SK-N-SH (cell line): ENCODE measurements around the gene PCSK7. TPM values are rescaled to one million over a fixed set of nuclear protein-coding genes. Genes with fewer than 3 reads are reported as not detected.

Experiments used
- CTCF ChIA-PET: fragments of 300-600, 350-600 bp; formaldehyde crosslinking; extraction: SDS; loops from one replicate; lab custom pipeline; 2021; lab: Yijun Ruan, JAX
- POLR2A ChIA-PET: fragments of 350-600 bp; sonication (Branson Sonifier 250); formaldehyde crosslinking; extraction: SDS; loops from one replicate; lab custom pipeline; 2020; ENCODE audit warnings: antibody characterized with exemption, inconsistent platforms; lab: Yijun Ruan, JAX
- DNase-seq: peaks from one replicate; pipeline ENCODE4 v3.0.0; 2012
- H2AFZ ChIP-seq: fragments of 200-600 bp; sonication (generic); 2 replicates; pipeline ENCODE4 v1.8.1; 2016; ENCODE audit warnings: antibody characterized with exemption, mild to moderate bottlenecking, low read depth
- H3F3A ChIP-seq: fragments of 200-600 bp; sonication (generic); replicated peaks from 2 replicates; pipeline ENCODE3; 2016; ENCODE audit warnings: antibody characterized with exemption, mild to moderate bottlenecking; ENCODE audit not compliant: insufficient read depth
- H3K27ac ChIP-seq, 2 experiments: fragments of 200-500 bp in 1 of 2; fragments of 200-600 bp in 1 of 2; sonication (Bioruptor generic) in 1 of 2; sonication (generic), shearing (Covaris generic) in 1 of 2; 2 replicates each; pipeline versions ENCODE4 v1.5.1 to v1.6.1; 2014 to 2016; ENCODE audit warnings: low read depth in 2 of 2, inconsistent platforms in 1 of 2, low read length in 1 of 2, mild to moderate bottlenecking in 1 of 2, mixed read lengths in 1 of 2
- H3K27me3 ChIP-seq: fragments of 200-600 bp; sonication (generic), shearing (Covaris generic); 2 replicates; pipeline ENCODE4 v1.6.1; 2016; ENCODE audit warnings: mixed run types; ENCODE audit not compliant: insufficient read depth
- H3K36me3 ChIP-seq, 2 experiments: fragments of 200-500 bp in 1 of 2; fragments of 200-600 bp in 1 of 2; sonication (Bioruptor generic) in 1 of 2; sonication (generic) in 1 of 2; replicated peaks in 1 of 2; 2 replicates each; pipeline versions ENCODE3 to v1.5.1; 2014 to 2016; ENCODE audit warnings: low read length in 1 of 2, mild to moderate bottlenecking in 1 of 2; ENCODE audit not compliant: insufficient read depth in 2 of 2, control insufficient read depth in 1 of 2
- H3K4me1 ChIP-seq, 2 experiments: fragments of 200-500 bp in 1 of 2; fragments of 200-600 bp in 1 of 2; sonication (Bioruptor generic) in 1 of 2; sonication (generic), shearing (Covaris generic) in 1 of 2; 2 replicates each; pipeline versions ENCODE4 v1.5.1 to v1.6.1; 2014 to 2016; ENCODE audit warnings: low read depth in 1 of 2, low read length in 1 of 2, mixed run types in 1 of 2; ENCODE audit not compliant: insufficient read depth in 2 of 2, control insufficient read depth in 1 of 2
- H3K4me2 ChIP-seq: fragments of 200-600 bp; sonication (generic), shearing (Covaris generic); 2 replicates; pipeline ENCODE4 v1.6.1; 2017; ENCODE audit warnings: mixed run types
- H3K4me3 ChIP-seq, 2 experiments: fragments of 200-500 bp in 1 of 2; fragments of 200-600 bp in 1 of 2; sonication (Bioruptor generic) in 1 of 2; sonication (generic), shearing (Covaris generic) in 1 of 2; 2 replicates each; pipeline versions ENCODE4 v1.5.1 to v1.8.1; 2014 to 2016; ENCODE audit warnings: low read depth in 2 of 2, inconsistent platforms in 1 of 2, low read length in 1 of 2, mild to moderate bottlenecking in 1 of 2, mixed read lengths in 1 of 2, moderate library complexity in 1 of 2
- H3K79me2 ChIP-seq: fragments of 200-600 bp; sonication (generic); 2 replicates; pipeline ENCODE4 v1.8.1; 2017; ENCODE audit warnings: mild to moderate bottlenecking; ENCODE audit not compliant: insufficient read depth
- H3K9ac ChIP-seq: fragments of 200-600 bp; sonication (generic); 2 replicates; pipeline ENCODE4 v1.6.1; 2017; ENCODE audit warnings: mixed run types
- H3K9me2 ChIP-seq: fragments of 200-600 bp; sonication (generic); 2 replicates; pipeline ENCODE4 v1.6.1; 2017; ENCODE audit warnings: mixed run types
- H3K9me3 ChIP-seq: fragments of 200-600 bp; sonication (generic); 2 replicates; pipeline ENCODE4 v1.6.1; 2017; ENCODE audit warnings: mixed run types, mild to moderate bottlenecking, moderate library complexity
- H4K20me1 ChIP-seq: fragments of 200-600 bp; sonication (generic); 2 replicates; pipeline ENCODE4 v1.6.1; 2017; ENCODE audit warnings: mild to moderate bottlenecking, mixed run types; ENCODE audit not compliant: insufficient read depth
- CHD2 ChIP-seq: fragments of 150-350 bp; IDR thresholded peaks from 2 replicates; pipeline ENCODE4 v1.6.1; 2018; ENCODE audit warnings: low read length; ENCODE audit not compliant: partially characterized antibody
- CTCF ChIP-seq: fragments of 200-600 bp; sonication (generic); IDR thresholded peaks from 2 replicates; pipeline ENCODE4 v1.6.1; 2017; ENCODE audit warnings: antibody characterized with exemption, mild to moderate bottlenecking, moderate library complexity
- EP300 ChIP-seq, 2 experiments: IDR thresholded peaks; 2 replicates each; pipeline versions ENCODE4 v1.4.0 to v1.6.1; 2012; ENCODE audit warnings: borderline replicate concordance in 1 of 2, low read depth in 1 of 2, low read length in 1 of 2
- EZH2phosphoT487 ChIP-seq: fragments of 200-600 bp; sonication (generic); IDR thresholded peaks from 2 replicates; pipeline ENCODE4 v1.6.1; 2017; ENCODE audit warnings: low read depth, mixed run types, mild to moderate bottlenecking, antibody characterized with exemption, moderate library complexity, borderline replicate concordance
- FOXM1 ChIP-seq: IDR thresholded peaks from 2 replicates; pipeline ENCODE4 v1.4.0; 2012; ENCODE audit warnings: low read depth, mild to moderate bottlenecking
- GABPA ChIP-seq: IDR thresholded peaks from 2 replicates; pipeline ENCODE4 v1.4.0; 2012; ENCODE audit warnings: low read depth, mild to moderate bottlenecking
- MEF2A ChIP-seq: IDR thresholded peaks from 2 replicates; pipeline ENCODE4 v1.4.0; 2012; ENCODE audit warnings: low read depth, borderline replicate concordance
- RCOR1 ChIP-seq: fragments of 150-350 bp; IDR thresholded peaks from 2 replicates; pipeline ENCODE4 v1.6.1; 2017; ENCODE audit warnings: antibody characterized with exemption, low read length
- REST ChIP-seq: IDR thresholded peaks from 2 replicates; pipeline ENCODE4 v1.6.1; 2012; ENCODE audit warnings: mild to moderate bottlenecking, low read depth, low read length, moderate library complexity
- RXRA ChIP-seq: IDR thresholded peaks from 2 replicates; pipeline ENCODE4 v1.4.0; 2012; ENCODE audit warnings: low read depth, mild to moderate bottlenecking, borderline replicate concordance
- TCF12 ChIP-seq: IDR thresholded peaks from 2 replicates; pipeline ENCODE4 v1.4.0; 2012
- USF2 ChIP-seq: fragments of 150-350 bp; IDR thresholded peaks from 2 replicates; pipeline ENCODE4 v1.6.1; 2017; ENCODE audit warnings: antibody characterized with exemption, low read length, low read depth, borderline replicate concordance
- YY1 ChIP-seq: IDR thresholded peaks from 2 replicates; pipeline ENCODE4 v1.4.0; 2012; ENCODE audit warnings: low read depth, mild to moderate bottlenecking
- ZBTB33 ChIP-seq: IDR thresholded peaks from 2 replicates; pipeline ENCODE4 v1.4.0; 2012; ENCODE audit warnings: low read depth, borderline replicate concordance
- WGBS: methylation state at CpG from one replicate; pipeline ENCODE4 v1.1.6; 2017; ENCODE audit warnings: low lambda C conversion rate; 5-methylcytosine and 5-hydroxymethylcytosine counted together
- polyA plus RNA-seq, 3 experiments: library from polyadenylated mRNA; depleted of rRNA; stranded (reverse); fragments of >200 nt; gene quantifications; 2 replicates each; pipeline ENCODE4 v1.2.3, GENCODE V29; 2012

Gene PCSK7
- polyA plus RNA-seq, 1 of the 3 experiments (the other 2 are of a cell fraction), result 49.7 TPM

GRCh38 chr11:117219001-117219400, 12.9 kb downstream of the PCSK7 start:
- ChIA-PET POLR2A (no interaction called here), CTCF (interaction anchor here (0.7 to 1.6 kb wide), 3 partner anchors 8 to 476 kb away, joined by 3 to 5 read pairs (median 3); no protein-coding TSS in a partner anchor)
- DNase-seq, result no peak
- WGBS, result 100% methylated on average over 8 of the region's 9 CpGs
- peaks cover 6% of the 10 kb centered on the region for H3F3A ChIP-seq
- H3K27ac ChIP-seq, result no peak overlapping the region
- no peaks in the 10 kb centered on the region for H3K79me2 ChIP-seq
- H3K4me3 ChIP-seq, result no peak overlapping the region
- no peaks in the 10 kb centered on the region for H3K27me3 ChIP-seq
- H3K9ac ChIP-seq, result no peak overlapping the region
- H3K9me3 ChIP-seq, result no peaks in the 10 kb centered on the region
- H3K4me2 ChIP-seq, result no peak overlapping the region
- no peak overlapping the region for H2AFZ ChIP-seq
- H4K20me1 ChIP-seq, result no peaks in the 10 kb centered on the region
- peaks cover 26 to 59% of the 10 kb centered on the region in 2 experiments for H3K36me3 ChIP-seq
- H3K4me1 ChIP-seq, result peaks cover 2 to 11% of the 10 kb centered on the region in 2 experiments; a peak in 2 of 4 replicates
- no peak for TF ChIP-seq FOXM1
- no peak for TF ChIP-seq CTCF
- TF ChIP-seq ZBTB33, result no peak
- no peaks in the 10 kb centered on the region for H3K9me2 ChIP-seq

- ChIA-PET CTCF (interaction anchor here (1.3 to 1.6 kb wide), 2 partner anchors 8 to 476 kb away, joined by 3 to 5 read pairs; no protein-coding TSS in a partner anchor), POLR2A (no interaction called here)
- peaks cover 22 to 56% of the 10 kb centered on the region in 2 experiments for H3K36me3 ChIP-seq
- no peaks in the 10 kb centered on the region for H3K9me2 ChIP-seq
- H3K79me2 ChIP-seq, result no peaks in the 10 kb centered on the region
- no peak overlapping the region for H3K4me3 ChIP-seq
- H3K4me2 ChIP-seq, result no peak overlapping the region
- no peaks in the 10 kb centered on the region for H3K9me3 ChIP-seq
- DNase-seq, result no peak
- H3K27ac ChIP-seq, result no peak overlapping the region
- H4K20me1 ChIP-seq, result no peaks in the 10 kb centered on the region
- H2AFZ ChIP-seq, result no peak overlapping the region
- 93% methylated on average over 15 of the region's 15 CpGs for WGBS
- H3K4me1 ChIP-seq, result peaks cover 2 to 11% of the 10 kb centered on the region in 2 experiments; a peak in 2 of 4 replicates
- H3K9ac ChIP-seq, result no peak overlapping the region
- H3F3A ChIP-seq, result peaks cover 6% of the 10 kb centered on the region
- H3K27me3 ChIP-seq, result no peaks in the 10 kb centered on the region
- TF ChIP-seq TCF12 (no peak), ZBTB33 (no peak), REST (no peak), EZH2phosphoT487 (no peak), RXRA (no peak), USF2 (no peak), EP300 (IDR thresholded peaks at IDR 0.05; ENCODE audit: borderline replicate concordance in 1 of 2, low read depth in 1 of 2, low read length in 1 of 2) (no peak), RCOR1 (no peak), CHD2 (no peak), GABPA (no peak), MEF2A (no peak), YY1 (no peak)
Observed at GRCh38 chr11:117218133-117218915, 13.5 kb downstream of the PCSK7 start.
